Measurements from ENCODE around the gene DGAT2. TPM values are rescaled to one million over a fixed set of nuclear protein-coding genes. Genes with fewer than 3 reads are reported as not detected.

The DGAT2 gene
- total RNA-seq, 1 donor from 2014 or later, result 1.3 TPM

DNA sequence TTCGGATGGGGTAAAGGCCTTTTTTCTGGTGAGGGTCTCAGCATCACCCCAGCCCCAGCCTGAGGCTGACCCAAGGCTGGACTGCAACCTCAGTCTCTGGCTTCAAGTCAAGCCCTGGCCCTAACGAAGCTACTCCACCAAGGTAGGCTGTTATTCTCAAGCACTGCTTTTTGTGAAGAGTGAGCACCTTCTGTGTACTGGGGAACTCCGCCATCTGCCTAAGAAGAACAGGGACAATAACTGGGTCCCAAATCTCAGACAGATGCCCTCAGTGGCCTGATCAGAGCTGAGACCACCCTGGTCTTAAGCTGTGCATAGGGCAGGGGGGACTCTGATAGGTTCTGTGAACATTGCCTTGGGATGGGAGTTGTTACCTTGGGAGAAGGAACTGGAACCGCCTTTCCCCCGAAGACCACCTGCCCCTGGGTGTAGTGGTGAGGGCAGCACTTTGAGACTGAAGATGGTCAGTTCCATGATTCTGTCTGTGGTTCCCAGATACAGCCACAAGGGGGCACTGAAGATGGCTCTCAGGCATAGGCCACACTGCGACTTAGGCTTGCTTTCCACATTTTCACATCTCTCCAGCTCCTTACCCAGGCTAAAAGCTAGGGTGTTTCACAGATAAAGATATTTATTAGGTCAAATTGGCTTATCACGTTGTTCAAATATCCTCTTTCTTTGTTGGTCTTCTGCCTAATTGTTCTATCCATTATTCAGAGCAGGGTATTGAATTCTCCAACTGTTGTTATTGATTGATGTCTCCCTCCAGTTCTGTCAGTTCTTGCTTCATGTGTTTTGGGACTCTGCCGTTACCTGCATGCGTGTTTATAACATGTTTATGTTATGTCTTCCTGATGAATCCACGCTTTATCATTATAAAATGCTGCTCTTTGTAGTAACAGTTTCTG is 34.6 kb downstream of the DGAT2 start:
- no peaks in the 10 kb centered on the region for H3K4me1 Mint-ChIP-seq (ENCODE audit: low read depth)
- TF ChIP-seq, protein P1, sequence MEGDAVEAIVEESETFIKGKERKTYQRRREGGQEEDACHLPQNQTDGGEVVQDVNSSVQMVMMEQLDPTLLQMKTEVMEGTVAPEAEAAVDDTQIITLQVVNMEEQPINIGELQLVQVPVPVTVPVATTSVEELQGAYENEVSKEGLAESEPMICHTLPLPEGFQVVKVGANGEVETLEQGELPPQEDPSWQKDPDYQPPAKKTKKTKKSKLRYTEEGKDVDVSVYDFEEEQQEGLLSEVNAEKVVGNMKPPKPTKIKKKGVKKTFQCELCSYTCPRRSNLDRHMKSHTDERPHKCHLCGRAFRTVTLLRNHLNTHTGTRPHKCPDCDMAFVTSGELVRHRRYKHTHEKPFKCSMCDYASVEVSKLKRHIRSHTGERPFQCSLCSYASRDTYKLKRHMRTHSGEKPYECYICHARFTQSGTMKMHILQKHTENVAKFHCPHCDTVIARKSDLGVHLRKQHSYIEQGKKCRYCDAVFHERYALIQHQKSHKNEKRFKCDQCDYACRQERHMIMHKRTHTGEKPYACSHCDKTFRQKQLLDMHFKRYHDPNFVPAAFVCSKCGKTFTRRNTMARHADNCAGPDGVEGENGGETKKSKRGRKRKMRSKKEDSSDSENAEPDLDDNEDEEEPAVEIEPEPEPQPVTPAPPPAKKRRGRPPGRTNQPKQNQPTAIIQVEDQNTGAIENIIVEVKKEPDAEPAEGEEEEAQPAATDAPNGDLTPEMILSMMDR (IDR thresholded peaks at IDR 0.05), result peak; percentile 88
- no peaks in the 10 kb centered on the region for H3K27me3 Mint-ChIP-seq (ENCODE audit: low read depth)
- H3K4me3 Mint-ChIP-seq (ENCODE audit: unreplicated experiment), result no peak overlapping the region
- H3K36me3 Mint-ChIP-seq (ENCODE audit: low read depth), result no peaks in the 10 kb centered on the region
- H3K27ac Mint-ChIP-seq (ENCODE audit: unreplicated experiment), result no peak overlapping the region
- DNase-seq (ENCODE audit: low spot score), result no peak
- H3K9me3 Mint-ChIP-seq (ENCODE audit: low read depth), result no peaks in the 10 kb centered on the region

DNA sequence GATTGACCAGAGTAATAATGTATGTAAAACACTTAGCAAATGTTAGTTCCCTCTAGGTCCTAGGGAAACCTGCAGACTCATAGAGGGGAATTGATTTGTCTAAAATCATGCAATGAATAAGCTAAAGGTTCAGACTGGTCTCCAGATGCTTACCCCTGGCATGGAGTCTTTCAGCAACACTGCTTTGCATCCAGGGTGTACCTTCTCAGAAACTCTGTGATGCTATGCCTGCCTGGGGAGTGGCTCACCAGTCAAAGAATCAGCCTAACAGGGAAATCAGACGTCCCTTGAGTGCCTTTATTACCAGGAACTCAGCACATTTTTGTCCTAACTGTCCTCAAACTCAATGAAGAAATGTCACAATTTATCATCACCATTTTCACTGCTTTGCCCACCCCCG is 40.5 kb downstream of the DGAT2 start:
- Mint-ChIP-seq H3K4me1 (ENCODE audit: low read depth) (peaks cover 10% of the 10 kb centered on the region), H3K27ac (ENCODE audit: unreplicated experiment) (no peak overlapping the region), H3K9me3 (ENCODE audit: low read depth) (no peaks in the 10 kb centered on the region), H3K4me3 (ENCODE audit: unreplicated experiment) (no peak overlapping the region), H3K36me3 (ENCODE audit: low read depth) (no peaks in the 10 kb centered on the region), H3K27me3 (ENCODE audit: low read depth) (no peaks in the 10 kb centered on the region)
- no peak for DNase-seq (ENCODE audit: low spot score)
- TF ChIP-seq, protein P1 (IDR thresholded peaks at IDR 0.05), result no peak

DNA sequence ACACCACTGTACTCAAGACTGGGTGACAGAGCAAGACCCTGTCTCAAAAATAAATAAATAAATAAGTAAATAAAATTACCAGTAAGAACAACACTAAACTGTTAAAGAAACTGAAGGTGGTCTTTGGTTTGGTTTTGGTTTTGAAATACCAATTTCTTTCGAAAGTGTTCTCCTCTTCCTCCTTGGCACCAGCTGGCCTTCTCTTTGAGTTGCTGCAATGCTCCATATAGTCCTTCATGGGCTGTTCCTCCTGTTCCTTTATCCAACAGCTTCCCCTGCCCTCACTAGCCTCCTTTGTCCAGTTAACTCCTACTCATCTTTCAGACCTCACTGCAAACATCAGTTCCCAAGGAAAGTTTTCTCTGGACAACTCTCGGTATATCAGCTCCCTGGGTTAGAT is 41.4 kb downstream of the DGAT2 start:
- no peak overlapping the region for H3K4me3 Mint-ChIP-seq (ENCODE audit: unreplicated experiment)
- DNase-seq (ENCODE audit: low spot score), result no peak

DNA sequence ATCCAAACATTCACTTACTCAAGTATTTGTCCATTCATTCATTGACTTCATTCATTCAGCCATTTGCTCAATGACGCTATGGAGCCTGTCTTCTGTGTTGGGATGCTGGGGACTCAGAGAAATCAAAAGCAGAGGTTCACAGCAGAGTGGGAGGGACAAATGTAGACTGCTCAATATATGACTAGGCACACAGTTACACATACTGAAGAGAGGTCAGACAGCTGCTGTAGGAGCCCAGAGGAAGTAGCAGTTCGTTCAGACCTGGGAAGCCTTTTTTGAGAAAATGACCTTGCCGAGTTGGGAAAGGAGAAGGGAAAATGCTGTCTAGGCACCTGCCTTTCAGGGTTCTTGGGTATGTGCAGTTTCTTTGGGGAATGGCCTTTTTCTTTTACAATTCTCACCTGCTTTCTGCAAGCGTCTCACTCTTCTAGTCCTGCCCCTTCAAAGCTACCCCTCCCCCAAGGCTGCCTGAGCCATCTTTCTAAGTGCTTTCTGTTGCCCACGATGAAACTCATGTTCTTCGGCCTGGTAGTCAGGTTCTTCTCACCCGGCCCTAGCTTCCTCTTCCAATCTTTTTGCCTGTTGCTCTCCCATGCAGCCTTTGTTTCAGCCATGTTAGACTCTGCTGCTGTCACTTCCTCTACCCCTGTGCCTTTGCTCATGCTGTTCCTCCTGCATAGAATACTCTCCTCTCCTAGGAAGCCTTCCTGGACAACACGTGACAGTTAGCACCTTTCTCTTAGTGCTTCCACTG is 42.2 kb downstream of the DGAT2 start:
- no peaks in the 10 kb centered on the region for H3K36me3 Mint-ChIP-seq (ENCODE audit: low read depth)
- no peak overlapping the region for H3K4me3 Mint-ChIP-seq (ENCODE audit: unreplicated experiment)
- peaks cover 13% of the 10 kb centered on the region for H3K4me1 Mint-ChIP-seq (ENCODE audit: low read depth)
- no peak overlapping the region for H3K27ac Mint-ChIP-seq (ENCODE audit: unreplicated experiment)
- no peaks in the 10 kb centered on the region for H3K27me3 Mint-ChIP-seq (ENCODE audit: low read depth)
- no peak for DNase-seq (ENCODE audit: low spot score)
- H3K9me3 Mint-ChIP-seq (ENCODE audit: low read depth), result no peaks in the 10 kb centered on the region
- TF ChIP-seq, protein P1 (IDR thresholded peaks at IDR 0.05), result no peak

More for the DNA sequence above, 41.4 kb downstream of the DGAT2 start:
- Mint-ChIP-seq H3K27me3 (ENCODE audit: low read depth) (no peaks in the 10 kb centered on the region), H3K4me1 (ENCODE audit: low read depth) (peaks cover 13% of the 10 kb centered on the region), H3K36me3 (ENCODE audit: low read depth) (no peaks in the 10 kb centered on the region), H3K9me3 (ENCODE audit: low read depth) (no peaks in the 10 kb centered on the region), H3K27ac (ENCODE audit: unreplicated experiment) (no peak overlapping the region)
- TF ChIP-seq, protein P1 (IDR thresholded peaks at IDR 0.05), result no peak

DNA sequence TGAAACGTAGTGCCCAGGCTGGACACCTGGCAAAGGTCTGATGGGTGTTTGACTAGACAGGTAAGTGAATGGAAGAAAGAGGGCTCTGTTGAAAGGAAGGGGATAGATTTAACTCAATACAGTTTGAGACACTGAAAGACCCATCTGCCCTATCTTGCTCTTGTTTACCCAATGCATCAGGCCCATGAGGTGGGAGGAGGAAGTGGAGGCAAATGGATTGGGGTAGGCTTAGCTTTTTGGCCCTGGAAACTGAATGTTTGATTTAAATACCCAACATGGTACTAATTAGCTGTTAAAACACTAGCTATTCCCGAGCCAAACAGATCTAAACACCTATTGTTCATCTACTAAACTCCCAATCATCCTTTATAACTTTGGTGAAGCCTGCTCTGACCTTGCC is 42.9 kb downstream of the DGAT2 start:
- H3K36me3 Mint-ChIP-seq (ENCODE audit: low read depth), result no peaks in the 10 kb centered on the region
- no peak for DNase-seq (ENCODE audit: low spot score)
- no peak overlapping the region for H3K4me3 Mint-ChIP-seq (ENCODE audit: unreplicated experiment)
- TF ChIP-seq, protein P1 (IDR thresholded peaks at IDR 0.05), result no peak
- no peaks in the 10 kb centered on the region for H3K9me3 Mint-ChIP-seq (ENCODE audit: low read depth)
- peaks cover 13% of the 10 kb centered on the region for H3K4me1 Mint-ChIP-seq (ENCODE audit: low read depth)
- no peaks in the 10 kb centered on the region for H3K27me3 Mint-ChIP-seq (ENCODE audit: low read depth)
- no peak overlapping the region for H3K27ac Mint-ChIP-seq (ENCODE audit: unreplicated experiment)

Measured in chondrocyte (in vitro differentiated cells).